PC-3 (cell line): ENCODE results near the gene MADCAM1. TPM values are rescaled to one million over a fixed set of nuclear protein-coding genes. Genes with fewer than 3 reads are reported as not detected.

Experiments used
- ATAC-seq: fragments of 200-7000 bp; cut with Tn5 transposase; 2 replicates; pipeline ENCODE4 v1.9.1; 2020; ENCODE audit warnings: mild to moderate bottlenecking, moderate library complexity
- BruUV-seq: library from RNA; stranded (reverse); fragments of 400-500 nt; replicated peaks from 2 replicates; lab custom pipeline; 2021; lab: Mats Ljungman, UMichigan
- CTCF ChIA-PET: fragments of 300-600 bp; sonication (Branson Sonifier 250); formaldehyde crosslinking; loops from one replicate; lab custom pipeline; 2022; ENCODE audit warnings: antibody characterized with exemption; lab: Charles Lee
- POLR2A ChIA-PET: fragments of 300-600 bp; sonication (Branson Sonifier 250); formaldehyde crosslinking; loops from one replicate; lab custom pipeline; 2022; ENCODE audit warnings: antibody characterized with exemption; ENCODE audit not compliant: unreplicated experiment; lab: Charles Lee
- DNase-seq: peaks from one replicate; pipeline ENCODE4 v3.0.0-alpha.2; 2015
- H2AFZ ChIP-seq: fragments of 300-600 bp; sonication (generic); 2 replicates; pipeline ENCODE4 v1.6.0; 2016; ENCODE audit warnings: antibody characterized with exemption, low read length
- H3F3A ChIP-seq: fragments of 300-600 bp; sonication (generic); one replicate; pipeline ENCODE4 v1.6.0; 2017; ENCODE audit warnings: antibody characterized with exemption, low read length, control low read depth, mild to moderate bottlenecking; ENCODE audit not compliant: unreplicated experiment
- H3K27ac ChIP-seq: fragments of 300-600 bp; sonication (generic); 2 replicates; pipeline ENCODE4 v1.5.1; 2016; ENCODE audit warnings: mild to moderate bottlenecking, low read length
- H3K27me3 ChIP-seq: fragments of 300-600 bp; sonication (generic); 2 replicates; pipeline ENCODE4 v1.6.1; 2016; ENCODE audit warnings: low read length, mixed read lengths
- H3K36me3 ChIP-seq: fragments of 300-600 bp; sonication (generic); 2 replicates; pipeline ENCODE4 v1.6.1; 2016; ENCODE audit warnings: low read depth, mixed run types, low read length, mixed read lengths
- H3K4me1 ChIP-seq: fragments of 300-600 bp; sonication (generic); 2 replicates; pipeline ENCODE4 v1.5.1; 2016; ENCODE audit warnings: low read length; ENCODE audit not compliant: insufficient read depth
- H3K4me2 ChIP-seq: fragments of 300-600 bp; sonication (generic); 2 replicates; pipeline ENCODE4 v1.6.0; 2016; ENCODE audit warnings: low read length
- H3K4me3 ChIP-seq: fragments of 300-600 bp; sonication (generic); 2 replicates; pipeline ENCODE4 v1.5.1; 2016; ENCODE audit warnings: mild to moderate bottlenecking, low read length, mixed read lengths
- H3K79me2 ChIP-seq: fragments of 300-600 bp; sonication (generic); 2 replicates; pipeline ENCODE4 v1.6.1; 2017; ENCODE audit warnings: low read length, mixed read lengths
- H3K9ac ChIP-seq: fragments of 300-600 bp; sonication (generic); 2 replicates; pipeline ENCODE4 v1.6.0; 2016; ENCODE audit warnings: mild to moderate bottlenecking, low read length
- H3K9me2 ChIP-seq: fragments of 300-600 bp; sonication (generic); replicated peaks from 2 replicates; pipeline ENCODE4 v1.6.1; 2016; ENCODE audit warnings: mixed run types, low read length, mixed read lengths
- H3K9me3 ChIP-seq: fragments of 300-600 bp; sonication (generic); 2 replicates; pipeline ENCODE4 v1.6.1; 2016; ENCODE audit warnings: low read length, mixed read lengths
- H4K20me1 ChIP-seq: fragments of 300-600 bp; sonication (generic); 2 replicates; pipeline ENCODE4 v1.6.1; 2016; ENCODE audit warnings: low read length, mixed read lengths
- CTCF ChIP-seq: fragments of 300-600 bp; sonication (generic); conservative IDR thresholded peaks from 2 replicates; pipeline ENCODE4 v1.5.1; 2017; ENCODE audit warnings: antibody characterized with exemption, low read depth, mild to moderate bottlenecking, low read length
- EZH2 ChIP-seq: fragments of 300-600 bp; sonication (generic); IDR thresholded peaks from one replicate; pipeline ENCODE4 v1.6.1; 2017; ENCODE audit warnings: antibody characterized with exemption, mild to moderate bottlenecking, low read length; ENCODE audit not compliant: unreplicated experiment
- EZH2phosphoT487 ChIP-seq: fragments of 300-600 bp; sonication (generic); IDR thresholded peaks from 2 replicates; pipeline ENCODE4 v1.6.1; 2018; ENCODE audit warnings: mild to moderate bottlenecking, antibody characterized with exemption, low read length, borderline replicate concordance
- intact Hi-C: fragments of 100-400 bp; cut with micrococcal nuclease; formaldehyde crosslinking; loops from 2 replicates; pipeline ENCODE4 v1.9.0; 2023
- total RNA-seq: library from RNA; depleted of rRNA; stranded (reverse); fragments of >200 nt; gene quantifications from 2 replicates; pipeline ENCODE4 v1.2.3, GENCODE V29; 2014

MADCAM1 gene
- total RNA-seq, 1 experiment from 2014 or later, result 0.11 TPM

- ATAC-seq (peak; percentile 12), DNase-seq (no peak)
- peak within 1 kb of the TSS; percentile 93 for H3K4me2 ChIP-seq
- H3K9me2 ChIP-seq, result no peaks in the 10 kb centered on the region
- peak within 1 kb of the TSS; percentile 89 for H3K4me3 ChIP-seq
- intact Hi-C loops, result no loop called here
- H3K79me2 ChIP-seq, result peaks cover 42% of the 10 kb centered on the region
- no TSS peak for BruUV-seq
- no peaks in the 10 kb centered on the region for H3K27me3 ChIP-seq
- TF ChIP-seq EZH2phosphoT487, result no peak
- TF ChIP-seq EZH2, result no peak
- TF ChIP-seq CTCF, result no peak
- no peaks in the 10 kb centered on the region for H3F3A ChIP-seq
- ChIA-PET CTCF (interaction anchor here (0.6 to 0.8 kb wide), 2 partner anchors 24 to 71 kb away, joined by 3 read pairs; no protein-coding TSS in a partner anchor), POLR2A (no interaction called here)
- H3K36me3 ChIP-seq, result 0 out of 2 replicates have a peak, but pooled peaks cover 9% of the 10 kb centered on the region
- peaks cover 22% of the 10 kb centered on the region for H3K4me1 ChIP-seq
- H3K9me3 ChIP-seq, result no peaks in the 10 kb centered on the region
- peaks cover 20% of the 10 kb centered on the region for H4K20me1 ChIP-seq
- peak within 1 kb of the TSS; percentile 32 for H3K27ac ChIP-seq
- H2AFZ ChIP-seq, result peak within 1 kb of the TSS; percentile 89
- peak within 1 kb of the TSS; percentile 81 for H3K9ac ChIP-seq
Measured at GRCh38 chr19:531753-532560, 35.7 kb downstream of the MADCAM1 start, which contains the start of gene CDC34. CDC34 (plus strand) TSS chr19:531760; CDS start chr19:531932, 172 bp downstream.

DNA sequence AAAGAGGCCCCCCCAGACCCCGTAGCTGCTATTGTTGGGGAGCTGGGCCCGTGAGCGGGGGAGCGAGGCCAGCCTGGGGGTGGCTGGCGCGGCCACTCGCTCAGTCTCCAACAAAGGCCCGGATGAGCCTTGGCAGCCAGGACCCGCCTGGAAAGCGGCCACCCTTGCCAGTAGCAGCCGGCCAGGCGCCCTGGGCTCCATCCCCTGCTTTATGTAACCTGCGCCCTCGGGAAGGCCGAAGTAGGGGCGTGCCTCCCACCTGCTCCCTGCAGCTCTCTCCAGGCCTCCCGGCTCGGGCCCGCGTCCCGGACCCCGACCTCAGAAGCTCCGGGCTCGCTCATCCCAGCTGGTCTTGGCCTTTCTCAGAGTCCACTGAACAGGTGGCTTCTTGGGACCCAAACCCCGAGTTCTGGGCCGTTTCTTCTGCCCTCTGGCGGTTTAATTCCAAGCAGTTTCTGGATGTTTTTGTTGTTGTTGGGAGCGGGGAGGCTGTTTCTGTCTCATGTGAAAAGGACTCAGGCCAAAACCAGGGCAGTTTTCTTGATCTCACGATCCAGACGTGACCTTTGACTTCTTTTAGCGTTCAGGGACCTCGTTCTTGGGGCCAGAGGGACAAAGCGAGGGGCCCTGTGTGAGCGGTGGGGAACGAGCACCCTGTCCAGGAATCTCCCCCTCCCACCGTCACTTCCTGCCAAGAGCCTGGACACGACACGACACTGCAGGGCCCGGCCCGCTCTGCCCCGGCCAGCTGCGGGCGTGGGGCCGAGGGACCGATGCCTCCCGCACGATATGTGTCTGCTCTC lies 36.5 kb downstream of the MADCAM1 start:
- ChIA-PET POLR2A (no interaction called here), CTCF (no interaction called here)
- Histone ChIP-seq H3K9me3 (no peaks in the 10 kb centered on the region), H3K79me2 (peaks cover 42% of the 10 kb centered on the region), H3K9ac (peak overlapping the region; percentile 81), H3K4me3 (peak overlapping the region; percentile 89), H3K27ac (0 out of 2 replicates have a peak overlapping the region, but pooled peaks have one; percentile 2), H3K27me3 (no peaks in the 10 kb centered on the region), H3F3A (no peaks in the 10 kb centered on the region), H3K4me1 (peaks cover 22% of the 10 kb centered on the region), H3K4me2 (peak overlapping the region; percentile 93), H4K20me1 (peaks cover 20% of the 10 kb centered on the region), H2AFZ (peak overlapping the region; percentile 13; the same call in 1 of the 2 replicates), H3K36me3 (0 out of 2 replicates have a peak, but pooled peaks cover 11% of the 10 kb centered on the region), H3K9me2 (no peaks in the 10 kb centered on the region)
- intact Hi-C loops, result no loop called here
- DNase-seq (peak; percentile 53), ATAC-seq (peak; percentile 16)
- TF ChIP-seq EZH2, result no peak
- TF ChIP-seq CTCF, result peak; percentile 62
- BruUV-seq, result TSS peak; percentile 39
